Body of pancreas (tissue), 4 donors: ENCODE measurements around the gene USP6NL. TPM values are rescaled to one million over a fixed set of nuclear protein-coding genes. Genes with fewer than 3 reads are reported as not detected.
A peak's percentile ranks its signal among the peaks of the same experiment; 100 is the strongest.

Source experiments
- ATAC-seq: fragments of 150-250 bp; one replicate; pipeline ENCODE4 v1.9.1; 2016
- DNase-seq, 4 donors: peaks; one replicate each; pipeline ENCODE4 v3.0.0-alpha.2; 2019
- H3K27ac ChIP-seq, 4 donors: fragments of 200-600 bp; sonication (generic); 1 replicate in 3 of 4; 2 replicates in 1 of 4; pipeline versions ENCODE4 v1.5.1 to v1.6.1; 2016 to 2019; ENCODE audit warnings: mild to moderate bottlenecking in 1 of 4, mixed read lengths in 1 of 4, moderate library complexity in 1 of 4
- H3K27me3 ChIP-seq, 2 donors: fragments of 200-600 bp; sonication (generic); one replicate each; pipeline ENCODE4 v1.6.0; 2016; ENCODE audit warnings: mild to moderate bottlenecking in 1 of 2
- H3K36me3 ChIP-seq, 2 donors: fragments of 200-600 bp; sonication (generic); replicated peaks in 1 of 2; 2 replicates each; pipeline ENCODE4 v1.5.1; 2016; ENCODE audit warnings: low read depth in 2 of 2; ENCODE audit not compliant: insufficient read depth in 1 of 2
- H3K4me1 ChIP-seq: fragments of 200-600 bp; sonication (generic); one replicate; pipeline ENCODE4 v1.6.0; 2016
- H3K4me3 ChIP-seq, 2 donors: fragments of 200-600 bp; sonication (generic); 1 replicate in 1 of 2; 2 replicates in 1 of 2; pipeline ENCODE4 v1.5.1; 2016 to 2019
- H3K9me3 ChIP-seq, 3 donors: fragments of 200-600 bp; sonication (generic); 1 replicate in 2 of 3; 2 replicates in 1 of 3; pipeline ENCODE4 v1.5.1; 2016
- POLR2A ChIP-seq, 3 donors: fragments of 450-650 bp; IDR thresholded peaks; one replicate each; pipeline ENCODE4 v1.6.1; 2016; ENCODE audit warnings: antibody characterized with exemption in 3 of 3, mild to moderate bottlenecking in 2 of 3
- WGBS, 2 donors: methylation state at CpG; one replicate each; pipeline ENCODE4 v1.1.5; 2017; 5-methylcytosine and 5-hydroxymethylcytosine counted together
- intact Hi-C: fragments of 100-400 bp; cut with DNase I; formaldehyde crosslinking; loops from one replicate; pipeline ENCODE4 v1.15.1; 2023
- total RNA-seq, 2 donors: library from RNA; depleted of rRNA; stranded (reverse); fragments of >200 nt; gene quantifications; one replicate each; pipeline ENCODE4 v1.1.0, GENCODE V29; 2016
- TF ChIP-seq, protein P1 (sequence below), 7 experiments: fragments of 450-650 bp in 4 of 7; fragments of 200-600 bp in 3 of 7; sonication (generic) in 3 of 7; IDR thresholded peaks; one replicate each; pipeline ENCODE4 v1.5.1; 2016 to 2019; ENCODE audit warnings: antibody characterized with exemption in 7 of 7

The USP6NL gene
- total RNA-seq, 2 donors from 2014 or later = 13.7 to 16.8 TPM

DNA sequence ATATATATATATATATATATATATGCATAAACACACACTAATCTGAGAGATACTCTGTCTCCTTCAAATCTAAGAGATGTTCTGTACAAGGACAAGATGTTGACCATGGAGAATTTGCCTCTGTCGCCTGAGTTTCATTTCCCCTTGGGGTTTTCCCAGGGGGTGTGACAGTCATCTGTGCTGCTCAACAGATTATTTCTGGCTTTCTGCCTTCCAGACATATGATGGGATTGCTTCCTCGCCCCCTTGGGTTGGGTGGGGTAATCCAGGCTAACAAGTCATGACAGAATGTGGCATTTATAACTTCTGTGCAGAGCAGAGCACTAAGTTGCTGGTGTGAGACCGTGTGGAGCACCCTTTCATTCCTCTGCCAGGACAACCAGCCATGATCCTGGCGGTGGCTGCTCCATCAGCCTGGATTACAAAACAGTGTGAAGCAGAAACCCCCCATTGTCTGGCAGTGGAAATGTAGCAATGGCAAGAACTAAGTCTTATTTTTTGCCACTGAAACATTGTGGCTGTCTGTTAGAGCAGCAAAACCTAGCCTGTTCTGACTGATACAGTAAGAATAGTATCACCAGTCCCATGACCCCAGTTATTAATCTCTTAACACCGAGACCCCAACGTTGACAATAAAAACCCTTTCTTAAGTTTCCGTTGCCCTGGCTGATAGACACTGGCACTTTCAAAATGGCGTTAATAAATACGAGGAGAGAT is 13.7 kb upstream of the USP6NL start:
- ATAC-seq = no peak
- Histone ChIP-seq H3K4me1 (no peaks in the 10 kb centered on the region), H3K27me3 (no peaks in the 10 kb centered on the region), H3K9me3 (no peaks in the 10 kb centered on the region), H3K27ac (no peak overlapping the region), H3K4me3 (no peak overlapping the region), H3K36me3 (no peaks in the 10 kb centered on the region)
- WGBS, 2 donors = 80% methylated on average over 9 of the region's 9 CpGs
- peak in 1 of 4 donors; percentile 13 for DNase-seq
- no peak for TF ChIP-seq POLR2A (IDR thresholded peaks at IDR 0.05)
- TF ChIP-seq, protein P1, sequence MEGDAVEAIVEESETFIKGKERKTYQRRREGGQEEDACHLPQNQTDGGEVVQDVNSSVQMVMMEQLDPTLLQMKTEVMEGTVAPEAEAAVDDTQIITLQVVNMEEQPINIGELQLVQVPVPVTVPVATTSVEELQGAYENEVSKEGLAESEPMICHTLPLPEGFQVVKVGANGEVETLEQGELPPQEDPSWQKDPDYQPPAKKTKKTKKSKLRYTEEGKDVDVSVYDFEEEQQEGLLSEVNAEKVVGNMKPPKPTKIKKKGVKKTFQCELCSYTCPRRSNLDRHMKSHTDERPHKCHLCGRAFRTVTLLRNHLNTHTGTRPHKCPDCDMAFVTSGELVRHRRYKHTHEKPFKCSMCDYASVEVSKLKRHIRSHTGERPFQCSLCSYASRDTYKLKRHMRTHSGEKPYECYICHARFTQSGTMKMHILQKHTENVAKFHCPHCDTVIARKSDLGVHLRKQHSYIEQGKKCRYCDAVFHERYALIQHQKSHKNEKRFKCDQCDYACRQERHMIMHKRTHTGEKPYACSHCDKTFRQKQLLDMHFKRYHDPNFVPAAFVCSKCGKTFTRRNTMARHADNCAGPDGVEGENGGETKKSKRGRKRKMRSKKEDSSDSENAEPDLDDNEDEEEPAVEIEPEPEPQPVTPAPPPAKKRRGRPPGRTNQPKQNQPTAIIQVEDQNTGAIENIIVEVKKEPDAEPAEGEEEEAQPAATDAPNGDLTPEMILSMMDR (IDR thresholded peaks at IDR 0.05) = no peak
- intact Hi-C loops = loop anchor here (10.0 kb wide), 1 partner anchor 90 kb away; no protein-coding TSS in a partner anchor

DNA sequence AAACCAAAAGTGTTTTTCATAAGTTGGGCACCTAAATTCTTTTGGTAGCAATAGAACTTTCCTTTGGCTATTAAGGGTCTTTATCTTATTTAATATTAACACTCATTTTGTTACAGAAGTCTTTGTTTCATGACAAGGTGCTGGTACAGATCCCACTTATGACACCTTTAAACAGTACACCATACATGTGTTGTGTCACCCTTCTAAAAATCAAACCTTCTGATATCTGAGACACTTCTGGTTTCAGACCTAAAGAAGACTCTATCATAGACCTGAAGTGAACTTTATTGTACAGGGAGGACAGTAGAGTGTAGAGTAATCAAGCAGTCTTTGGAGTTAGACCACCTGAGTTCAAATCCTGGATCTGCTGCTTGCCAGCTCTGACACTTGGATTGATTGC is 5.8 kb upstream of the USP6NL start:
- TF ChIP-seq, protein P1 (IDR thresholded peaks at IDR 0.05) = no peak
- TF ChIP-seq POLR2A (IDR thresholded peaks at IDR 0.05) = no peak

DNA sequence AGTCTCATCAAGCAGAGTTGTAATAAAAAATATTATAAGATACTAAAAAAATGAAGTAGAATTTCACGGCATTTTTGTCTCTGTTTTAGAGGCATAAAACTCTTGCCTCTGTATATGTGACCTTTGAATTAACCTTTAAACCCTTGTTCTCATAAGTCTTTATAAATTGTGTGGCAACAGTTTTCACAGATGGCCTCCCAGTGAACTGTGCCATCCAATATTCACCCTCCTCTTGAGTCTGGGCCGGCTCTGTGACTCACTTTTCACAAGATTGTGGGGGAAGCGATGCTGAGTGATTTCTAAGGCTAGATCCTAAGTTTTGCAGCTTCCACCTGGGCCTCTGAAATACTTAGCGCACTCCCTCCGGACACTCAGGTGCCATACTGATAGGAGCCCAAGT is 4.6 kb upstream of the USP6NL start:
- Histone ChIP-seq H3K4me1 (peaks cover 15% of the 10 kb centered on the region), H3K36me3 (no peaks in the 10 kb centered on the region), H3K27me3 (no peaks in the 10 kb centered on the region), H3K4me3 (no peak overlapping the region), H3K9me3 (no peaks in the 10 kb centered on the region), H3K27ac (no peak overlapping the region)
- ATAC-seq (no peak), DNase-seq (no peak)
- intact Hi-C loops = no loop called here
- TF ChIP-seq, protein P1 (IDR thresholded peaks at IDR 0.05) = no peak
- TF ChIP-seq POLR2A (IDR thresholded peaks at IDR 0.05) = no peak
- 89 to 94% methylated on average over 4 to 5 of the region's 5 CpGs for WGBS, 2 donors

More for the DNA sequence above, 5.8 kb upstream of the USP6NL start:
- no peaks in the 10 kb centered on the region for H3K9me3 ChIP-seq
- H3K36me3 ChIP-seq = no peaks in the 10 kb centered on the region
- ATAC-seq (no peak), DNase-seq (no peak)
- intact Hi-C loops = no loop called here
- H3K27ac ChIP-seq = no peak overlapping the region
- H3K4me3 ChIP-seq = no peak overlapping the region
- peaks cover 14% of the 10 kb centered on the region for H3K4me1 ChIP-seq
- no peaks in the 10 kb centered on the region for H3K27me3 ChIP-seq

DNA sequence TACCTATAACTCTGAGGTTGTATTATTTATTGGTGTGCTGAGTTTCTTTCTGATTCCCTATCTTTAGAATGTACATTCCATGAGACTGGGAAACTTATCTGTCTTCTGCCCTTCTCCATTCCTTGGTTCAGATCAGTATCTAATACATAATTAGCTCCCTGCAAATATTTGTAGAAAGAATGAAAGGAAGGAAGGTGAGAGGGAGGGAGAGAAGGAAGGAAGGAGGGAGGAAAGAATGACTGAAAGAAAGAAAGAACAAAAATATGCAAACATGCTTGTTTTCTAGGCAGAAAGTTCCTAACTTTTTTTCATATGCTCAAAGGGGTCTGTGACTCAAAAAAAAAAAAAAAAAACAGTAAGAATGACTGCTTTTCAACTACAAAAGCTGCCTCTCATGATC is 3.9 kb upstream of the USP6NL start:
- Histone ChIP-seq H3K9me3 (no peaks in the 10 kb centered on the region), H3K4me1 (peaks cover 15% of the 10 kb centered on the region), H3K36me3 (no peaks in the 10 kb centered on the region), H3K4me3 (no peak overlapping the region), H3K27ac (no peak overlapping the region), H3K27me3 (no peaks in the 10 kb centered on the region)
- intact Hi-C loops = no loop called here
- DNase-seq (no peak), ATAC-seq (no peak)
- TF ChIP-seq, protein P1 (IDR thresholded peaks at IDR 0.05) = no peak
- TF ChIP-seq POLR2A (IDR thresholded peaks at IDR 0.05) = no peak
